ENCODE results near the gene CDC42. TPM values are rescaled to one million over a fixed set of nuclear protein-coding genes. Genes with fewer than 3 reads are reported as not detected.
A peak's percentile ranks its signal among the peaks of the same experiment; 100 is the strongest.
"Not testable (repeated sequence)": the region's sequence is repeated elsewhere in the genome, so short reads cannot be mapped to it uniquely, and the experiment has no call there.

Gene CDC42
- total RNA-seq, 1 experiment from 2014 or later: 245 TPM

GRCh38 chr1:22089787-22090186 is 37.3 kb downstream of the CDC42 start:
- no peaks in the 10 kb centered on the region for H3K4me1 ChIP-seq (ENCODE audit: insufficient read depth, low read length)
- no peaks in the 10 kb centered on the region for H3K9me2 ChIP-seq (replicated peaks; ENCODE audit: low read length)
- H3K79me2 ChIP-seq (ENCODE audit: low read length): peaks cover 84% of the 10 kb centered on the region
- H3K4me2 ChIP-seq (ENCODE audit: low read length): no peak overlapping the region
- ChIA-PET POLR2A (ENCODE audit: unreplicated experiment) (no interaction called here), CTCF (no interaction called here)
- no peaks in the 10 kb centered on the region for H3K27me3 ChIP-seq (ENCODE audit: low read length)
- H3F3A ChIP-seq (ENCODE audit: low read length, unreplicated experiment): peaks cover 5% of the 10 kb centered on the region
- no peak for TF ChIP-seq EZH2 (IDR thresholded peaks at IDR 0.05; ENCODE audit: low read length, unreplicated experiment)
- TF ChIP-seq EZH2phosphoT487 (IDR thresholded peaks at IDR 0.05; ENCODE audit: borderline replicate concordance, low read length): no peak
- no peak for TF ChIP-seq CTCF (conservative IDR thresholded peaks at IDR 0.05; ENCODE audit: low read depth, low read length)
- BruUV-seq (replicated peaks): no TSS peak
- ATAC-seq (peak; percentile 31; the same call in 1 of the 2 replicates), DNase-seq (no peak)
- no peaks in the 10 kb centered on the region for H3K9me3 ChIP-seq (ENCODE audit: low read length)
- H3K9ac ChIP-seq (ENCODE audit: low read length): no peak overlapping the region
- no peak overlapping the region for H2AFZ ChIP-seq (ENCODE audit: low read length)
- intact Hi-C loops (cut with micrococcal nuclease): no loop called here
- H3K4me3 ChIP-seq (ENCODE audit: low read length): no peak overlapping the region
- peaks cover 67% of the 10 kb centered on the region for H4K20me1 ChIP-seq (ENCODE audit: low read length)
- peaks cover 73% of the 10 kb centered on the region for H3K36me3 ChIP-seq (ENCODE audit: low read depth, low read length)
- H3K27ac ChIP-seq (ENCODE audit: low read length): no peak overlapping the region

GRCh38 chr1:22090867-22091266 is 38.4 kb downstream of the CDC42 start:
- intact Hi-C loops (cut with micrococcal nuclease): no loop called here
- H3K4me2 ChIP-seq (ENCODE audit: low read length): no peak overlapping the region
- DNase-seq (no peak), ATAC-seq (no peak)
- POLR2A ChIA-PET (ENCODE audit: unreplicated experiment): interaction anchor here (0.6 kb wide), 1 partner anchor 57 kb away, joined by 4 read pairs; no protein-coding TSS in a partner anchor
- H2AFZ ChIP-seq (ENCODE audit: low read length): no peak overlapping the region
- no peaks in the 10 kb centered on the region for H3K9me2 ChIP-seq (replicated peaks; ENCODE audit: low read length)
- H3K4me3 ChIP-seq (ENCODE audit: low read length): no peak overlapping the region
- no peaks in the 10 kb centered on the region for H3K9me3 ChIP-seq (ENCODE audit: low read length)
- CTCF ChIA-PET: no interaction called here
- TF ChIP-seq EZH2 (IDR thresholded peaks at IDR 0.05; ENCODE audit: low read length, unreplicated experiment) (no peak), CTCF (conservative IDR thresholded peaks at IDR 0.05; ENCODE audit: low read depth, low read length) (no peak), EZH2phosphoT487 (IDR thresholded peaks at IDR 0.05; ENCODE audit: borderline replicate concordance, low read length) (no peak)
- BruUV-seq (replicated peaks): no TSS peak
- no peaks in the 10 kb centered on the region for H3K4me1 ChIP-seq (ENCODE audit: insufficient read depth, low read length)
- H3F3A ChIP-seq (ENCODE audit: low read length, unreplicated experiment): peaks cover 5% of the 10 kb centered on the region
- H3K79me2 ChIP-seq (ENCODE audit: low read length): peaks cover 76% of the 10 kb centered on the region
- no peak overlapping the region for H3K9ac ChIP-seq (ENCODE audit: low read length)
- H3K27ac ChIP-seq (ENCODE audit: low read length): no peak overlapping the region
- peaks cover 67% of the 10 kb centered on the region for H4K20me1 ChIP-seq (ENCODE audit: low read length)
- peaks cover 72% of the 10 kb centered on the region for H3K36me3 ChIP-seq (ENCODE audit: low read depth, low read length)
- no peaks in the 10 kb centered on the region for H3K27me3 ChIP-seq (ENCODE audit: low read length)

GRCh38 chr1:22092026-22092768 is 39.7 kb downstream of the CDC42 start:
- CTCF ChIA-PET: interaction anchor here (0.5 to 1.0 kb wide), 2 partner anchors 40 to 324 kb away, joined by 3 to 4 read pairs; no protein-coding TSS in a partner anchor
- Histone ChIP-seq H3K79me2 (ENCODE audit: low read length) (peaks cover 70% of the 10 kb centered on the region), H4K20me1 (ENCODE audit: low read length) (peaks cover 59% of the 10 kb centered on the region), H3K36me3 (ENCODE audit: low read depth, low read length) (peaks cover 67% of the 10 kb centered on the region)
- H3K9me2 ChIP-seq (replicated peaks; ENCODE audit: low read length); H3K4me1 ChIP-seq (ENCODE audit: insufficient read depth, low read length); H3F3A ChIP-seq (ENCODE audit: low read length, unreplicated experiment); H3K27me3 ChIP-seq (ENCODE audit: low read length); H3K4me2 ChIP-seq (ENCODE audit: low read length); H3K4me3 ChIP-seq (ENCODE audit: low read length); H3K27ac ChIP-seq (ENCODE audit: low read length); H3K9me3 ChIP-seq (ENCODE audit: low read length); H3K9ac ChIP-seq (ENCODE audit: low read length); intact Hi-C loops (cut with micrococcal nuclease); H2AFZ ChIP-seq (ENCODE audit: low read length): not testable (repeated sequence)
- POLR2A ChIA-PET (ENCODE audit: unreplicated experiment): interaction anchor here (0.5 to 0.6 kb wide), 2 partner anchors 12 to 25 kb away, joined by 4 read pairs; no protein-coding TSS in a partner anchor
- ATAC-seq: peak; percentile 50
- peak; percentile 40 for DNase-seq
- BruUV-seq (replicated peaks): TSS peak; percentile 66
